ENCODE data around the gene NNAT. TPM values are rescaled to one million over a fixed set of nuclear protein-coding genes. Genes with fewer than 3 reads are reported as not detected.
A peak's percentile ranks its signal among the peaks of the same experiment; 100 is the strongest.

Gene NNAT
- total and polyA plus RNA-seq, 2 of the 8 experiments (the other 6 are each of a cell fraction or from before 2014, with no cell fraction given) = 66.8 to 175 TPM

- TF ChIP-seq CTCF (IDR thresholded peaks at IDR 0.05; ENCODE audit: control extremely low read depth in 1 of 3, insufficient read depth in 1 of 3, low read depth in 1 of 3, low read length in 3 of 3) (peak in 2 of 3 experiments; percentile 31 to 71; a peak in 2 of 4 replicates), RAD21 (IDR thresholded peaks at IDR 0.05 in 1 of 2, conservative IDR thresholded peaks at IDR 0.05 in 1 of 2; ENCODE audit: low read depth in 2 of 2, low read length in 2 of 2) (peak; percentile 32 to 44; a peak in 3 of 4 replicates), TEAD4 (IDR thresholded peaks at IDR 0.05; ENCODE audit: low read depth, low read length) (no peak), RNF2 (IDR thresholded peaks at IDR 0.05; ENCODE audit: borderline replicate concordance, low read depth, low read length, missing control alignments, poor library complexity, severe bottlenecking) (no peak), SP2 (IDR thresholded peaks at IDR 0.05; ENCODE audit: low read length) (no peak)
These were observed 22.8 kb downstream of the NNAT start (continued) for GRCh38 chr20:37543828-37544227.
